H1 (cell line): ENCODE measurements around the gene RPL3. TPM values are rescaled to one million over a fixed set of nuclear protein-coding genes. Genes with fewer than 3 reads are reported as not detected.

Experiments
- ATF3 ChIP-seq: IDR thresholded peaks from 2 replicates; pipeline ENCODE4 v1.6.1; 2011; ENCODE audit warnings: low read depth, mild to moderate bottlenecking, low read length; ENCODE audit not compliant: insufficient read depth
- ZNF274 ChIP-seq: IDR thresholded peaks from 2 replicates; pipeline ENCODE4 v1.7.0; 2012; ENCODE audit warnings: low read length, borderline replicate concordance; ENCODE audit errors: extremely low read depth
- polyA plus RNA-seq, 7 experiments: library from polyadenylated mRNA; depleted of rRNA in 3 of 7; stranded (reverse) in 5 of 7; unstranded in 2 of 7; fragments of >200 nt in 5 of 7; fragments of 200-250 nt in 2 of 7; gene quantifications; 1 replicate in 5 of 7; 2 replicates in 1 of 7; 4 replicates in 1 of 7; pipeline versions ENCODE4 v1.2.1 to v1.2.3, GENCODE V29; 2011 to 2013; ENCODE audit warnings: missing spikeins in 2 of 7, mixed read lengths in 2 of 7
- total RNA-seq: library from RNA; stranded (reverse); fragmentation: NEBNext Ultra II Directional; extraction: Animal tissue kit (Norgen Biotek cat#: 25700); gene quantifications from 2 replicates; pipeline ENCODE4 v1.2.1, GENCODE V29; 2021

Gene RPL3
- total and polyA plus RNA-seq, 2 of the 8 experiments (the other 6 are each of a cell fraction or from before 2014, with no cell fraction given) = 2,865 to 5,466 TPM

- TF ChIP-seq ZNF274 = no peak
- no peak for TF ChIP-seq ATF3
Observed at GRCh38 chr22:39313258-39314001, 6.0 kb downstream of the RPL3 start (continued).
